ENCODE measurements around the gene PALB2. TPM values are rescaled to one million over a fixed set of nuclear protein-coding genes. Genes with fewer than 3 reads are reported as not detected.

Gene PALB2
- total and polyA plus RNA-seq, 10 of the 15 experiments (the other 5 are each of a cell fraction or from before 2014, with no cell fraction given) = 9.2 to 24.6 (median 17.6) TPM

GRCh38 chr16:23572394-23572793, 68.7 kb downstream of the PALB2 start:
- H3K9me3 ChIP-seq (replicated peaks; ENCODE audit: control insufficient read depth, insufficient read depth, low read length) = no peaks in the 10 kb centered on the region
- H3K4me3 ChIP-seq = no peak overlapping the region
- in situ Hi-C loops (cut with MboI) = no loop called here
- DNase-seq (ENCODE audit: low read depth, low spot score) (no peak), ATAC-seq (no peak), FAIRE-seq (no peak)
- no peak overlapping the region for H3K27ac ChIP-seq (ENCODE audit: control insufficient read depth, insufficient read depth)
- H3K27me3 ChIP-seq (replicated peaks in 1 of 2; ENCODE audit: control insufficient read depth in 2 of 2, insufficient read depth in 2 of 2, low read length in 1 of 2) = no peaks in the 10 kb centered on the region
- POLR2A ChIA-PET = no interaction called here
- H4K20me1 ChIP-seq (ENCODE audit: control insufficient read depth, insufficient read depth) = no peaks in the 10 kb centered on the region
- intact Hi-C loops (cut with micrococcal nuclease; ENCODE audit: unreplicated experiment) = no loop called here
- peaks cover 3 to 26% of the 10 kb centered on the region in 2 experiments for H3K36me3 ChIP-seq (ENCODE audit: control insufficient read depth in 2 of 2, insufficient read depth in 2 of 2, low read length in 1 of 2)
- no peak overlapping the region for H3K4me2 ChIP-seq (ENCODE audit: control insufficient read depth, insufficient read depth)
- CTCF ChIA-PET = interaction anchor here (0.6 kb wide), 1 partner anchor 13 kb away, joined by 3 read pairs; no protein-coding TSS in a partner anchor
- H3K4me1 ChIP-seq (ENCODE audit: control insufficient read depth, insufficient read depth, low read length) = peaks cover 14% of the 10 kb centered on the region
- SMC1A ChIA-PET (ENCODE audit: uncharacterized antibody, unreplicated experiment) = no interaction called here
- RAD21 ChIA-PET (ENCODE audit: unreplicated experiment) = no interaction called here
- H3K9ac ChIP-seq (ENCODE audit: control insufficient read depth, insufficient read depth, low read length) = no peak overlapping the region
- no peak overlapping the region for H2AFZ ChIP-seq (ENCODE audit: control insufficient read depth, low read depth, low read length)
- WGBS (ENCODE audit: insufficient coverage, insufficient replicate concordance, low lambda C conversion rate, missing lambda C conversion rate) = 97% methylated on average over 9 of the region's 9 CpGs
- BruUV-seq (replicated peaks) = no TSS peak
- no peaks in the 10 kb centered on the region for H3K79me2 ChIP-seq (ENCODE audit: control insufficient read depth, insufficient read depth, low read length)
- TF ChIP-seq CHD1 (IDR thresholded peaks at IDR 0.05; ENCODE audit: low read depth, low read length) (no peak), SREBF1 (IDR thresholded peaks at IDR 0.05; ENCODE audit: low read length) (no peak), IKZF1 (conservative IDR thresholded peaks at IDR 0.05) (no peak), HDAC6 (IDR thresholded peaks at IDR 0.05; ENCODE audit: unreplicated experiment) (no peak), IRF4 (IDR thresholded peaks at IDR 0.05; ENCODE audit: low read depth, low read length) (no peak), PAX5 (IDR thresholded peaks at IDR 0.05; ENCODE audit: borderline replicate concordance, low read depth, low read length) (no peak), JUNB (IDR thresholded peaks at IDR 0.05) (no peak), TCF7 (IDR thresholded peaks at IDR 0.05; ENCODE audit: borderline replicate concordance) (no peak), ATF3 (IDR thresholded peaks at IDR 0.05; ENCODE audit: borderline replicate concordance, extremely low read depth, low read depth, low read length) (no peak), MTA2 (IDR thresholded peaks at IDR 0.05; ENCODE audit: low read depth) (no peak), MLLT1 (IDR thresholded peaks at IDR 0.05) (no peak), GATAD2B (conservative IDR thresholded peaks at IDR 0.05; ENCODE audit: low read depth) (no peak), SMARCA5 (IDR thresholded peaks at IDR 0.05) (no peak), REST (IDR thresholded peaks at IDR 0.05; ENCODE audit: low read depth, low read length) (no peak), BRCA1 (IDR thresholded peaks at IDR 0.05; ENCODE audit: low read depth, low read length) (no peak), ZBTB33 (IDR thresholded peaks at IDR 0.05) (no peak), MYB (IDR thresholded peaks at IDR 0.05; ENCODE audit: borderline replicate concordance, low read depth, low read length) (no peak), STAT3 (IDR thresholded peaks at IDR 0.05; ENCODE audit: low read depth, low read length) (no peak)
